SIG-M5 treated with dmso at 0.1 percent for 504 hours (cell line): ENCODE measurements around the gene FADS3.
A peak's percentile ranks its signal among the peaks of the same experiment; 100 is the strongest.
"Not testable (repeated sequence)": the region's sequence is repeated elsewhere in the genome, so short reads cannot be mapped to it uniquely, and the experiment has no call there.

Experiments used
- DNase-seq: peaks from one replicate; lab custom pipeline; 2025; ENCODE audit not compliant: unreplicated experiment; lab: John Stamatoyannopoulos, UW

FADS3 gene

DNA sequence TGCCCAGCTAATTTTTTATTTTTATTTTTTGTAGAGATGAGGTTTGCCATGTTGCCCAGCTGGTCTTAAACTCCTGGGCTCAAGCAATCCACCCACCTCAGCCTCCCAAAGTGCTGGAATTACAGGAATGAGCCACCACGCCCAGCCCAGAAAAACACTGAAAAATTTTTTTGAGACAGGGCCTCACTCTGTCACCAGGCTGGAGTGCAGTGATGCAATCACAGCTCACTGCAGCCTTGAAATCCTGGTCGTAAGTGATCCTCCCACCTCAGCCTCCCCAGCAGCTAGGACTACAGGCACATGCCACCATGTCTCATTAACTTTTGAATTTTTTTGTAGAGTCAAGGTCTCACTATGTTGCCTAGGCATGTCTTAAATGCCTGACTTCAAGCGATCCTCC lies 9.1 kb downstream of the FADS3 start:
- not testable (repeated sequence) for DNase-seq

- DNase-seq, result no peak
Observed at GRCh38 chr11:61881397-61881796, 9.9 kb downstream of the FADS3 start.

DNA sequence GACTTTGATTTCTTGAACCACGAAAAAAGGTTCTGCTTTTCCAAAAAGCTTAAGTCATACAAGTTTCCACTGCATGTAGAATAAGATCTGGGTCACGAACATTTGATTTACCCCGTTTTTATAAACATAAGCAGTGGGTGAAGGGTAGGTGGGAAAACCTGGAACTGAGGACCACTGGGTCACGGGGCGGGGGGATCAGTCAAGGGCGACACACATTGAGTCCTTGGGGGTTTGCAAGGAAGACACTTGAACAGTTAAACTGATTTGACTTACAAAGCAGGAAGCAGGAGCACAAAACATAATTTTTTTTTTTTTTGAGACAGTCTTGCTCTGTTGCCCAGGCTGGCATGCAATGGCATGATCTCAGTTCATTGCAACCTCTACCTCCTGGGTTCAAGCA lies 10.9 kb downstream of the FADS3 start:
- no peak for DNase-seq

DNA sequence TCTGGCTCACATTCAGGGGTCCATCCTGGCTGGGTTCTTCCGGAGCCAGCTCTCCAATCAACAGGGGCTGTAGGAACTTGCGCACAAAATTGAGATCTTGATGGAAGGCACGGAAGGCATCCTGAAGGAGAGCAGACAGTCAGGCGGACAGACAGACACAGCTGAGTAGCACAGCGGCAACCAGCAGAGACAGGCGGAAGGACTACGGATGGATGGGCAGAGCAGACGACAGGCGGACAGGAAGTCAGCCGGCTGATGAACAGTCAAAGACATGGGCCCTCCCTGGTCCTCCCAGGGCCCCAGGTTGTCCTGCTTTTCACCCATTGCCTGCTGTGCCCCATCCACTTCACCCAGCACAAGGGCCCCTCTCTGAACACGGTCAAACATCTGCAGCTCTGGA lies 11.3 kb downstream of the FADS3 start:
- no peak for DNase-seq

DNA sequence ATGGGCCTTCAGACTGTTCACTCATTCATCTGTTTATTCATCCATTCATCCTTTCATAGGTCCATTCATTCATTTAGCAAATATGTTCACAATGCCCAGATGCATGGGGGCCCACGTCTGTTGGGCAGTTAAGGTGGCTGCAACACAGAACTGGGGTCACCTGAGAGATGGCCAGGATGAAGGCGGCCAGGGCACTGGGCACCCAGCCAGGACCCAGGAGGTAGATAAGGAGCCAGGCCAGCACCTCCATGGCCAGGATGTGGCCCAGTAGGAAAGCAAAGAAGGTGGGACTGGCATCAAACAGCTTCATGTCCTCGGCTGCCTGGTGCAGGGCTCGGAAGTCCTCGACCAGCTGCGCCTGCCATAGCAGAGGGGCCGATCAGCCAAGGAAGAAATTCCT lies 12.2 kb downstream of the FADS3 start:
- no peak for DNase-seq

DNA sequence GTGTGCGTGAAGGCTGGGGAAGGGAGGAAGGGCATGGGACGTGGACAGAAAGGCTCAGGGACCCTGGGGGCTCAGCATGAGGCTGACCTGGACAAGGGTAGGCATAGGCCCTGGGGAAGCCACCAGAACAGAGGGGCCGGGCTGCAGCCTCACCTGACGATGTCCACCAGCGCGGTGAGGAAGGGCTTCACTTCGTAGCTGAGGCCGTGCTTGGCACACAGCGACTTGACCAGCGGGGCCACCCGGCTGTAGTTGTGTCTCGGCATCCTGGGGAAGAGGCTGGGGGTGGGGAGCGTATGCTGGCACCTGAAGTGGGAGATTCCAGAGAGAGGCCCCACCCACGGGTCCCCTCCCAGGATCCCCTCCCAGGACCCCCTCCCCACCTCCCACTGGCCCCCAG lies 15.6 kb downstream of the FADS3 start:
- DNase-seq, result no peak

DNA sequence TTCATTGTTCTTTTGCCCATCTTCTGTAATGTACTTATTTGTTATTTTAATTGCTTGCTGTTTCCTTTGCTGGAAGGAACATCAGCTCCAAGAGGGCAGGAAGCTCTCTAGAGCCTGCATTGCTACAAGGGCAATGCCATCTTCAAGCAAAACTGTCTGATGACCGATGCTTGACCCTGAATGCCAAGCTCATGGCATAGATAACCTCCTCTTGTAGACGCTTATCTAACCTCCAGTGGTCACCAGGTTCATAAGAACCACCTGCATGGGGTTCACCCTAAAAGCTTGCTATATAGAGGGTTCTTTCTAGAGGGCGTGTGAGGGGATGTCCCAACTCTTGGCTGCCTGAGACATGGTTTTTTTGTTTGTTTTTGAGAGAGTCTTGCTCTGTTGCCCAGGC lies 16.5 kb downstream of the FADS3 start:
- DNase-seq, result no peak

DNA sequence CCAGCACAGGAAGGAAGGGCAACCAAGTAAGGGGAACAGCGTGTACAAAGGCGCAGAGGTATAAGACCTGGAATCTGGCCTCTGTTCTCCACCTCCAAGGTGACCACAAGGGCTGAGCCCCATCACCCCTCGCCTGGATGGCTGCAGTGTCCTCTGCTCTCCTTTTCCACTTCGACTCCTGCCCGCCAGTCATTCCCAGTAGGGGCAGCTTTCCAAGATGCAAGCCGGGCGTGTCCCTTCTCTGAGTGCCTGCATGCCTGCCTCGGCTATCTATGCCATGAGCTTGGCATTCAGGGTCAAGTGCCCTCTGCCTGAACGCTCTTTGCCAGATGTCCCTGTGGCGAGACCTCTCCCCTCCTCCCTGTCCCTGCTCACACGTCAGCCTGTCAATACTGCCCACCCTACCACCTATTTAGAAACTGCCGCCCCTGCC lies 17.0 kb downstream of the FADS3 start:
- DNase-seq, result no peak

DNA sequence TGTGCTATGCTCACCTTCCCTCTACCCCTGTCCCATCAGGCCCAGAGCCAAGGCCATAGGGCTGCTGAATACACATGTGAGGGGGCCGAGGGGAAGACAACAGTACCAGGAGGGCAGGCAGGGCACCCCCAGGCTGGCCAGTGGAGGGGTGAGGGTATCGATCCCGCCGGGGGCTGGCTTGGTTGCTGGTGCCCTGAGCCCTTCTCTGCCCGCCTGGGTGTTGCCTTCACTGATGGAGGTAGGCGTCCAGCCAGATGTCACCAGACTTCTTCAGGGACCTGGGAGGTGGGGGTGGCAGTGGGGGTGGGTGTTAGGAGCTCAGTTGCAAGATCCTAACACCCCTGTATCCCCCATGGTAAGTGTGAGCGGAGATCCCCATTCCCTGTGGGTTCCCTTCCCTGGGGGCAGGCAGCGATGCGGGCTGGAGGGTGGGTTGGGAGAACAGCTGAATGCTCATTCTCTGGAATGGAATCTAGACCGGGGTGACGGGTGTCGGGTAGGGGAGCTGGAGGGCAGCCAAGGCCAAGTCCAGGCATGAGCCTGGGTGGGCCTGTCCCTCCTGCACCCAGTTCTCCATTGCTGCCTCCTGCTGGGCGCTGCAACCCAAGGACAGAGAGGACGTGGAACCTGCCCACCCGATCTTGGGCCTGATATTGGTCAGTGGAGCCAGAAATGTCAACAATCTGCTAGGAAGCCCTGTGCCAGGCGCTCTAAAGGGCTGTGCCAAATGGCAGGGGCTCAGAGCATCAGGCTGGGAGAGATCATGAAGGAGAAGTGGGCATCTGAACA lies 17.6 kb downstream of the FADS3 start:
- no peak for DNase-seq

DNA sequence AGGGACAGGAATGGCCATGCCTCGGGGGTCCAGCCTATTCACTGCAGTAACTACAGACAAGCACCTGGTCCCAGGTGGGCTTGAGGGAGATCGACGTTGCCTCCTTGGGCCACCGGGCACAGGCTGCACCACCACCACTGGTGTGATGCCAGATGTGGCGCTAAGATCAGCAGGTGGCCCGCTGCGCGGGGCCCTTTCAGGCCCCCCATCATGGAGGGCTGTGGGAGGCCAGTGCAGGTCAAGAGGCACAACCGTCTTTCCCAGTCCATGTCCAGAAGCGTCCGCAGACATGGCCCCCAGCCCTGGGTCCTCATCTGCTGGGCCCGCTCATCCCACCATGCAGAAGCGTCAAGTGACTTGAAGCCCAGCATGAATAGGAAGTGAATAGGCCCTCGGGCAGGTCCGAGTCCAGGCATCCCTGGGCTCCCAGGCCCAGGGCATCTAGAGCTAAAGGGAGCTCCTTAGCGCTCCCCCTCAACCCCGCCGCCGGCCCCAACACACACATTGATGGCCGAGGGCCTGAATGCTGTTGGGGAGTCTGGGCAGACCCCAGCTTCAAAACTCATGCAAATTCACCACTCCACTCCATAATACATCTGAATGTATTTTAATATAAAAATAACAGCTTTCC lies 18.3 kb downstream of the FADS3 start:
- no peak for DNase-seq

GRCh38 chr11:61871158-61871597 lies 20.2 kb downstream of the FADS3 start:
- peak; percentile 39 for DNase-seq

DNA sequence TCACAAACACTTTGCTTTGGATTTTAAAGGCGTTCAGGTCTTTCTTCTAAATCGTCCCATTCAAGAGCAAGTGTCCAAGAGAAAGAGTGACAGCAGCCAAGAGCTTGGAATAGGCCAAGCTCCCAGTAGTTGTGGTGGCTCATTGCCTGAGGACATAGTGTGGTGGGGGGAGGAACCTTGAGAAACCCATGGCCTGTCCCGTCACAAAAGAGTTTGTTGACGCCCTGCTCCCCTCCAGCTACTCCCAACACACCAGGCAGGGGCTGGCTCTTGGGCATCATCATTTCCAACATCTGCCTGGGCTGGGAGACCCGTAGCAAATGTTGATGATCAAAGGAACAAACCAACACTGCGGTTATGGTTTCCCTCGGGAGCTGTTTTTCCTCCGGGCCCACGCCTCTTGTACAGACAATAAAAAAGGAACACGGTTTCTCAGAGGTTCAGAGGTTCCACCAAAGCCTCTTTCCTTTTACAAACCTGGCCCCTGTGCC lies 20.8 kb downstream of the FADS3 start:
- no peak for DNase-seq

GRCh38 chr11:61869708-61870451 lies 21.5 kb downstream of the FADS3 start:
- no peak for DNase-seq

- no peak for DNase-seq
Observed at GRCh38 chr11:61869429-61869707, 22.0 kb downstream of the FADS3 start.

GRCh38 chr11:61868571-61869428 lies 22.5 kb downstream of the FADS3 start:
- DNase-seq, result no peak

DNA sequence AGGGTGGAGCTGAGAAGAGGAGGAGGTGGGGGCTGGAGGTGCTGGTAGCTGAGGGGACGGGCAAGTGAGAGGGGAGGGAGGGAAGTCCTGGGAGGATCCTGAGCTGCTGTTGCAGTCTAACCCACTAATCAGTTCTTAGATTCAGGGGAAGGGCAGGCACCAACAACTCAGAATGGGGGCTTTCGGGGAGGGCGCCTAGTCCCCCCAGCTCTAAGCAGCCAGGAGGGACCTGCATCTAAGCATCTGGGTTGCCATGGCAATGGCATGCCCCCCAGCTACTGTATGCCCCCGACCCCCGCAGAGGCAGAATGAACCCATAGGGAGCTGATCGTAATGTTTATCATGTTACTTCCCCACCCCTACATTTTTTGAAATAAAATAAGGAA lies 24.4 kb downstream of the FADS3 start:
- no peak for DNase-seq

GRCh38 chr11:61866231-61866957 lies 25.0 kb downstream of the FADS3 start:
- no peak for DNase-seq

GRCh38 chr11:61864814-61865775 lies 26.2 kb downstream of the FADS3 start:
- no peak for DNase-seq

DNA sequence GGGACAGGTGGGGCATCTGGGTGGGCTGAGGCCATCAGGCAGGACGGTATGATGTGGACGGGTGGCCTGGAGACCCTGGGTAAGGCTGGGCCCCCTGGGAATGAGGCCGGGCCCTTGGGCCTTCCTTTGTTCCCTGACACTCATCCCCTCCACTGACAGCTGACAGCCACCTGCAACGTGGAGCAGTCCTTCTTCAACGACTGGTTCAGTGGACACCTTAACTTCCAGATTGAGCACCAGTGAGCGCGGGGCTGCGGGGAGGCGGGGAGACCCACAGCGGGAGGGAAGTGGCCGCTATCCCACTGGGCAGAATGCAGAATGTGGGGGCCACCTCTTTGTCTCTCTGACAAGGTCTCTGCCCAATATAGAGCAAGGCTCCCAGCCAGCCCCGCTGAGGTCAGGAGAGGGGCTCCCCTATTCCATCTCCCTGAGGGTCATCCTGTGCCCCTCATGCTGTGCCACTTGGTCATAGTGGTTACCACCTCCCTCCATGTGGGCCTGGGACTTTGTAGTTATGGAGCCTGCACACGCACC lies 27.7 kb downstream of the FADS3 start:
- DNase-seq, result no peak
